ENCODE results near the gene TTC39C.

GRCh38 chr18:24177499-24178133 is 163.1 kb downstream of the TTC39C start:
- TF ChIP-seq CTCF (IDR thresholded peaks at IDR 0.05; ENCODE audit: extremely low read depth in 1 of 2, insufficient read depth in 1 of 2, low read depth in 1 of 2, low read length in 2 of 2), result no peak
- TF ChIP-seq POLR2A (IDR thresholded peaks at IDR 0.05; ENCODE audit: low read depth, low read length), result no peak
- TF ChIP-seq JUN (IDR thresholded peaks at IDR 0.05; ENCODE audit: borderline replicate concordance, insufficient read depth, insufficient read length, low read depth), result no peak
- no peak for TF ChIP-seq POLR2AphosphoS5 (IDR thresholded peaks at IDR 0.05; ENCODE audit: insufficient read depth, low read depth, low read length)
- no peak for TF ChIP-seq MAX (IDR thresholded peaks at IDR 0.05; ENCODE audit: insufficient read depth, insufficient read length)
- TF ChIP-seq EZH2 (IDR thresholded peaks at IDR 0.05; ENCODE audit: borderline replicate concordance, low read depth, low read length, severe bottlenecking), result no peak
- TF ChIP-seq MYC (IDR thresholded peaks at IDR 0.05; ENCODE audit: low read depth, low read length), result no peak
